Stimulated activated CD4-positive, alpha-beta T cell treated with anti-CD3 and anti-CD28 coated beads, Interleukin-12 subunit alpha, Interleukin-12 subunit beta, amount 100 ng/mL, for 24 hours (primary cell): ENCODE data around the gene IYD.

Experiments used
- DNase-seq, 2 experiments: peaks; one replicate each; pipeline ENCODE4 v3.0.0-alpha.2; 2020; ENCODE audit warnings: low read depth in 2 of 2

The IYD gene

GRCh38 chr6:150368762-150369161, at the start of gene IYD:
TSS of gene IYD (plus strand) at chr6:150369012. CDS start at chr6:150369032, 20 bp downstream.
- DNase-seq = no peak

GRCh38 chr6:150319924-150320323, 48.9 kb upstream of the IYD start:
- no peak for DNase-seq

- DNase-seq = no peak
Observed at GRCh38 chr6:150320442-150320841, 48.4 kb upstream of the IYD start.

- DNase-seq = no peak
Observed at GRCh38 chr6:150322466-150322871, 46.3 kb upstream of the IYD start.

- no peak for DNase-seq
Observed at GRCh38 chr6:150323205-150323604, 45.6 kb upstream of the IYD start.

GRCh38 chr6:150324044-150324443, 44.8 kb upstream of the IYD start:
- DNase-seq = no peak

- DNase-seq = no peak
Observed at GRCh38 chr6:150325066-150325772, 43.6 kb upstream of the IYD start.

- DNase-seq = no peak
Observed at GRCh38 chr6:150327117-150327774, 41.6 kb upstream of the IYD start.

GRCh38 chr6:150328744-150329405, 39.9 kb upstream of the IYD start:
- DNase-seq = no peak

GRCh38 chr6:150331344-150331743, 37.5 kb upstream of the IYD start:
- no peak for DNase-seq

GRCh38 chr6:150332939-150333584, 35.8 kb upstream of the IYD start:
- no peak for DNase-seq

GRCh38 chr6:150333585-150333941, 35.2 kb upstream of the IYD start:
- DNase-seq = no peak

- DNase-seq = peak in 1 of 2 experiments; percentile 21
Observed at GRCh38 chr6:150334790-150335783, 33.7 kb upstream of the IYD start.

GRCh38 chr6:150336299-150336698, 32.5 kb upstream of the IYD start:
- DNase-seq = no peak

GRCh38 chr6:150336708-150337107, 32.1 kb upstream of the IYD start:
- no peak for DNase-seq

- no peak for DNase-seq
Observed at GRCh38 chr6:150342126-150342525, 26.7 kb upstream of the IYD start.

GRCh38 chr6:150343434-150343833, 25.4 kb upstream of the IYD start:
- DNase-seq = no peak

GRCh38 chr6:150345781-150346180, 23.0 kb upstream of the IYD start:
- DNase-seq = no peak

- DNase-seq = no peak
Observed at GRCh38 chr6:150346346-150346745, 22.5 kb upstream of the IYD start.

GRCh38 chr6:150347845-150348244, 21.0 kb upstream of the IYD start:
- no peak for DNase-seq

- DNase-seq = no peak
Observed at GRCh38 chr6:150349546-150349945, 19.3 kb upstream of the IYD start.
